Upper lobe of left lung (tissue), 4 donors: ENCODE data around the gene AKAP5.

ENCODE experiments used
- CTCF ChIP-seq, 6 experiments: fragments of 450-650 bp in 4 of 6; fragments of 200-600 bp in 2 of 6; sonication (generic) in 2 of 6; IDR thresholded peaks; one replicate each; pipeline ENCODE4 v1.5.1; 2016 to 2019; ENCODE audit warnings: antibody characterized with exemption in 6 of 6
- EP300 ChIP-seq, 4 donors: sonication (generic); formaldehyde crosslinking; IDR thresholded peaks; one replicate each; pipeline ENCODE4 v1.5.1; 2017; ENCODE audit warnings: antibody characterized with exemption in 4 of 4, control low read depth in 2 of 4
- POLR2A ChIP-seq, 4 donors: fragments of 450-650 bp; IDR thresholded peaks; one replicate each; pipeline ENCODE4 v1.5.1; 2016 to 2017; ENCODE audit warnings: antibody characterized with exemption in 4 of 4, mild to moderate bottlenecking in 2 of 4

GRCh38 chr14:64447876-64448670 lies 17.2 kb upstream of the AKAP5 start:
- TF ChIP-seq POLR2A (IDR thresholded peaks at IDR 0.05) (no peak), CTCF (IDR thresholded peaks at IDR 0.05) (no peak), EP300 (IDR thresholded peaks at IDR 0.05) (no peak)
